Fibroblast of the aortic adventitia (primary cell): ENCODE results near the gene CYP24A1. TPM values are rescaled to one million over a fixed set of nuclear protein-coding genes. Genes with fewer than 3 reads are reported as not detected.

ENCODE experiments used
- DNase-seq: peaks from one replicate; pipeline ENCODE4 v3.0.0-alpha.2; 2010; ENCODE audit warnings: low read depth
- H3K4me3 ChIP-seq: 2 replicates; pipeline ENCODE4 v1.5.1; 2011; ENCODE audit warnings: low read depth, mild to moderate bottlenecking, control low read depth, low read length, moderate library complexity
- total RNA-seq: library from RNA; depleted of rRNA; stranded (reverse); fragments of >200 nt; gene quantifications from 2 replicates; pipeline ENCODE4 v1.2.3, GENCODE V29; 2012; ENCODE audit warnings: low replicate concordance
- TF ChIP-seq, protein P1 (sequence below): IDR thresholded peaks from 2 replicates; pipeline ENCODE4 v1.5.1; 2011; ENCODE audit warnings: mild to moderate bottlenecking, low read length, control low read depth, inconsistent platforms; ENCODE audit not compliant: insufficient read depth

CYP24A1 gene
- total RNA-seq, 1 donor = not detected

- TF ChIP-seq, protein P1, sequence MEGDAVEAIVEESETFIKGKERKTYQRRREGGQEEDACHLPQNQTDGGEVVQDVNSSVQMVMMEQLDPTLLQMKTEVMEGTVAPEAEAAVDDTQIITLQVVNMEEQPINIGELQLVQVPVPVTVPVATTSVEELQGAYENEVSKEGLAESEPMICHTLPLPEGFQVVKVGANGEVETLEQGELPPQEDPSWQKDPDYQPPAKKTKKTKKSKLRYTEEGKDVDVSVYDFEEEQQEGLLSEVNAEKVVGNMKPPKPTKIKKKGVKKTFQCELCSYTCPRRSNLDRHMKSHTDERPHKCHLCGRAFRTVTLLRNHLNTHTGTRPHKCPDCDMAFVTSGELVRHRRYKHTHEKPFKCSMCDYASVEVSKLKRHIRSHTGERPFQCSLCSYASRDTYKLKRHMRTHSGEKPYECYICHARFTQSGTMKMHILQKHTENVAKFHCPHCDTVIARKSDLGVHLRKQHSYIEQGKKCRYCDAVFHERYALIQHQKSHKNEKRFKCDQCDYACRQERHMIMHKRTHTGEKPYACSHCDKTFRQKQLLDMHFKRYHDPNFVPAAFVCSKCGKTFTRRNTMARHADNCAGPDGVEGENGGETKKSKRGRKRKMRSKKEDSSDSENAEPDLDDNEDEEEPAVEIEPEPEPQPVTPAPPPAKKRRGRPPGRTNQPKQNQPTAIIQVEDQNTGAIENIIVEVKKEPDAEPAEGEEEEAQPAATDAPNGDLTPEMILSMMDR = no peak
- H3K4me3 ChIP-seq = no peak overlapping the region
- no peak for DNase-seq
Observed at GRCh38 chr20:54163402-54163801, 10.4 kb downstream of the CYP24A1 start.

DNA sequence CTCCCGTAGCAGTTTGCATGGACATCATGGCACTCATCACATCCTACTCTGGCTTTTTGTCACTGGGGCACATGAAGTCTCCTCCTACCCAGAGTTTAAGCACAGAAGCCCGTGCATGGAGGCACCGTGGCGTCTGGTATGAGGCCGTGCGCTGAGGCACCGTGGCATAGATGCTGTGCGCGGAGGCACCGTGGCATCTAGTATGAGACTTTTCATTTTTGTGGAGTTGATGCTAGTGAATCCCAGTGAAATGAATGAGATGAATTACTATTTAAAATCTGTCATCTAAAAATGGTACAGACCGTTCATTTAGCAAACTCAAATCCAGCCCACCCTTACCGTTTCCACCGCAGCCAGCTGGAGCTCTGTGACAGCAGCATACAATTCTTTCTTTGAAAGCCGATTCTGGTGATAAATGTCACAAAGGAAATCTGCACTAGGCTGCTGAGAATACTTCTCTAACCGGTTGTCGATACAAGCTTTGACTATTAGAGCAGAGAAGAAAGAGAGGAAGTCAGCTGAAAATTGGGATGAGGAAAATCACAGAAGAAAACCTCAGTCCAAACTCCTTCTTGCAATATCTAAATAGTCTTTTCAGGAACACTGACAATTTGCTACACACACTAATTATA is 11.3 kb downstream of the CYP24A1 start:
- DNase-seq = no peak
- H3K4me3 ChIP-seq = no peak overlapping the region
- TF ChIP-seq, protein P1 = no peak

DNA sequence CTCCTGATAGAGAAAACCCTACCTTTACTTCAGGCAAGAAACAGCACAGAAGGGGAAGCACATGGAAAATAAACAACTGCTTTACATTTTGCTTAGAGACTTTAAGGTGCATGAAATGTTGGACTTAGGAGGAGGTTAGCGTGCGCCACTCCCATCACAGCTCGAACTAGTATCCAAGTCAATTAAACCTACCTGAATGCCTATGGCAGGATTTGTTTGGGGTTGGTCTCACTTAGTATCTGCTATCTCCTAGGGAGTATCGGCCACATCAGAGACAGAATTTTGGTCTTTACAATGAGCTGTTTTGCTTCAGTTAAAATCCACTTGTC is 12.0 kb downstream of the CYP24A1 start:
- H3K4me3 ChIP-seq = no peak overlapping the region
- TF ChIP-seq, protein P1 = no peak
- no peak for DNase-seq

GRCh38 chr20:54161008-54161820 is 12.6 kb downstream of the CYP24A1 start:
- TF ChIP-seq, protein P1 = no peak
- no peak for DNase-seq
- H3K4me3 ChIP-seq = no peak overlapping the region

- TF ChIP-seq, protein P1 = no peak
- H3K4me3 ChIP-seq = no peak overlapping the region
- DNase-seq = no peak
Observed at GRCh38 chr20:54160065-54161007, 13.4 kb downstream of the CYP24A1 start.

GRCh38 chr20:54158856-54159418 is 14.8 kb downstream of the CYP24A1 start:
- DNase-seq = no peak
- TF ChIP-seq, protein P1 = no peak
- no peak overlapping the region for H3K4me3 ChIP-seq
